Stomach smooth muscle (tissue), 2 donors: ENCODE measurements around the gene ZNF322.

Experiments used
- H3K27ac ChIP-seq: one replicate; pipeline ENCODE4 v1.7.0; 2013; ENCODE audit warnings: mild to moderate bottlenecking, low read length, inconsistent platforms
- H3K27me3 ChIP-seq, 2 donors: one replicate each; pipeline ENCODE4 v1.7.0; 2013; ENCODE audit warnings: low read length in 2 of 2; ENCODE audit not compliant: insufficient read depth in 2 of 2, control insufficient read depth in 1 of 2
- H3K36me3 ChIP-seq, 2 donors: one replicate each; pipeline ENCODE4 v1.7.0; 2013; ENCODE audit warnings: low read length in 2 of 2; ENCODE audit not compliant: control insufficient read depth in 2 of 2, insufficient read depth in 2 of 2
- H3K4me1 ChIP-seq: one replicate; pipeline ENCODE4 v1.7.0; 2013; ENCODE audit warnings: low read length; ENCODE audit not compliant: control insufficient read depth, insufficient read depth
- H3K4me3 ChIP-seq, 2 donors: one replicate each; pipeline ENCODE4 v1.7.0; 2013; ENCODE audit warnings: low read length in 2 of 2
- H3K9ac ChIP-seq, 2 donors: one replicate each; pipeline ENCODE4 v1.7.0; 2013; ENCODE audit warnings: low read length in 2 of 2, mild to moderate bottlenecking in 1 of 2
- H3K9me3 ChIP-seq, 2 donors: one replicate each; pipeline ENCODE4 v1.7.0; 2013; ENCODE audit warnings: low read length in 2 of 2; ENCODE audit not compliant: control insufficient read depth in 2 of 2
- donor health status: healthy.
- donor health status: Pancreatic carcinoma.

ZNF322 gene

DNA sequence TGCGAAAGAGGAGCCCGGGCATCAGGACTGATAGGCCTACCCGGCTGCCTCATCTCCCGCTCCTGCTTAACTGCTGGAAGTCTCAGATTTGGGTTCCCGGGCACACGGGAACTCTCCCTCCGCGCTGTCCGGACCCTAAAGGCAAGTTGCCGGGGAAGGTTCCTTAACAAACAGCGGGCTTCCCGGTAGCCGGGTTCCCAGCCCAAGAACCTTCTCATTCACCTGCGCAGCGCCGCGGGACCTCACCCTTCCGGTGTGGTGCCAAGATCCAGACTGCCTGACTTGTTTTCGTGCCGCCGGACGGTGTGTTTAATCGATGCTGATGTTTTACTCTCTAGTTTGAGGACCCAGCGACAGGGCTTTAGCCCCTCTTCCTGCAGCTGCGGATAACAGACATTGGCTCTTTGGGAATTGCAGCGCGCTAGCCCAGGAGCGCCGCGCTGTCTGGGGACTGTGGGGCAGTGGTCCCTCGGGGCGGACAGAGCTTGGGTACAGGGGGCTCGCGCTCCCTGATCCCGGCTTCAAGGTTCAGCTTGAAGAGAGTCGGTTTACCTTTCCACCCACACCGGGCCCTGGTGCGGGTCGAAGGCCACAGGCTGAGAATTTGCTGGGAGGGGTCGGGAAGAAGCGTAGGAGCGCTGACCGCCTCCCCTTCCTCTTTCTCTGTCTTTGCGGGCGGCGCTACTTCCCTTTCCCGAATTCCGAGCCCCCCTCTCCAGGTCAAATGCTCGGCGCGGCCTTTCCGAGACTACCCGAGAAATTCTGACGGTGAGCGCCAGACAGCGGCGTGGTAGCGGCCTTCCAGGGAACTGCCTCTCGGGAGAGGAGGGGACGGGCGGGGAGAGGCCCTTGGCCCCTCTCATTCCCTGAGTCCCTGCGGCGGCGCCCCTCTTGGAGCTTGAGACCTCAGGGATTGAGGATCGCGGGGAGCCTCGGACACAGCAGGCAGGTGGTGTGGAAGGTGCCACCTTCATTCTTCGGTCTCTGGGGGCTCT is 45.6 kb downstream of the ZNF322 start:
- H3K36me3 ChIP-seq = no peaks in the 10 kb centered on the region
- peak overlapping the region; percentile 34 to 67 for H3K4me3 ChIP-seq
- no peak overlapping the region for H3K27ac ChIP-seq
- H3K9ac ChIP-seq = peak overlapping the region in 1 of 2 donors; percentile 21
- peaks cover 0 to 2% of the 10 kb centered on the region in 2 donors for H3K9me3 ChIP-seq
- peaks cover 14% of the 10 kb centered on the region for H3K4me1 ChIP-seq
- H3K27me3 ChIP-seq = peaks cover 26 to 32% of the 10 kb centered on the region in 2 donors

DNA sequence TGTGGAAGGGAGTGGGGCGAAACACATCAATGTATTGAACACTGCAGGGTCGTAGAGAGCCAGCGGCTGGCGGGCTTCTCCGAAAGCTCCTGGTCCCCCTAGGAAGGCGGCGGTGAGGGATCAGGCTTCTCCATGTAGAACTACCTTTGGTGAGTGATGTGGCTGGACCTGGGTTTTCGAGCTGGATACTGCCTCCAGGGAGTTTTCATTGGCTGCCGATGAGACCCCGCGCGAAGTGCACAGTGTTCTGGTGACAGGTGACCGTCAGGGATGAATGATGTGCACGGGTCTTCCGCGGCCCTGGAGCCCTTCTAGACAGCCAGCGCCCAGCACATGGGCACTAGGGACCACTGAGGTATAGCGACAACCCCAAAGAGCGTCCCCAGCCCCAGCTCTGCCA is 46.3 kb downstream of the ZNF322 start:
- Histone ChIP-seq H3K27ac (no peak overlapping the region), H3K4me1 (peaks cover 14% of the 10 kb centered on the region), H3K9ac (no peak overlapping the region), H3K4me3 (no peak overlapping the region), H3K9me3 (peaks cover 0 to 2% of the 10 kb centered on the region in 2 donors), H3K27me3 (peaks cover 26 to 32% of the 10 kb centered on the region in 2 donors), H3K36me3 (no peaks in the 10 kb centered on the region)

DNA sequence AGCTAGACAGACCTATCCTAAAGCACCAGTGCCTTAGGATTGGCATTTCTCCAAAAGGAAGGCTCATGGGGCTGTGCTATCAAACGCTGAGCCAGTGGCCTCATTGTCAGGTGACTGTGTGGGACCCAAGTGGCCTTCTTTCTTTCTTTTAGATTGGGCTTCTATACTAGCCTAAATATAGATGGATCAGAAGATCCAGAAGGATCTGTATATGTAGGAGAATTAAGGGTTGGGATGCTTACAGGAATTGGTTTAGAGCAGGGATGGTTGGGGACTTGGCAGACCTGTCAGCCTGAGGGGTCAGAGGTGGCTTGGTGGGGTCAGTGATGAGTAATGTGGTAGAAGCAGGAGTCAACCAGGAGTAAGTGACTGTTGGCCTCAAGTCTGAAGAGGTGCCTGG is 47.9 kb downstream of the ZNF322 start:
- peaks cover 14% of the 10 kb centered on the region for H3K4me1 ChIP-seq
- no peak overlapping the region for H3K4me3 ChIP-seq
- H3K27me3 ChIP-seq = peaks cover 24 to 32% of the 10 kb centered on the region in 2 donors
- H3K9me3 ChIP-seq = peaks cover 0 to 2% of the 10 kb centered on the region in 2 donors
- no peaks in the 10 kb centered on the region for H3K36me3 ChIP-seq
- no peak overlapping the region for H3K9ac ChIP-seq
- no peak overlapping the region for H3K27ac ChIP-seq

DNA sequence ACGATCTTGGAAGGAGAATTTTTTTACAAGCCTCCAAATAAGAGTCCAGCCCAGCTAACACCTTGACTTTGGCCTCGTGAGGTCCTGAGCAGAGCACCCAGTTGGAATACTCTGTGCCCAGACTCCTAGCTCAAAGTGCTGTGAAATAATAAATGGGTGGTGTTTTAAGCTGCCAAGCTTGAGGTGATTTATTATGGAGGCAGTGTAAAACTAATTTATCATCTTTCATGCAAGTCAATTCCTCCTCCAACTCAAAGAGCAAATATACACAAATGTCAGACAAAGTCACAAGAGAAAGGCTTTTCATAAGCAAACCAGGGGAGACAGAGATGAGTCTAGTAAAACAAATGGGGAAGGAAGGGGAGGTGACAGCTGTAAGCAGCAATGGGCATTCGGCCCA is 50.1 kb downstream of the ZNF322 start:
- Histone ChIP-seq H3K36me3 (no peaks in the 10 kb centered on the region), H3K4me3 (no peak overlapping the region), H3K27ac (no peak overlapping the region), H3K9me3 (no peaks in the 10 kb centered on the region), H3K9ac (no peak overlapping the region), H3K27me3 (peaks cover 12 to 24% of the 10 kb centered on the region in 2 donors), H3K4me1 (peaks cover 10% of the 10 kb centered on the region)

DNA sequence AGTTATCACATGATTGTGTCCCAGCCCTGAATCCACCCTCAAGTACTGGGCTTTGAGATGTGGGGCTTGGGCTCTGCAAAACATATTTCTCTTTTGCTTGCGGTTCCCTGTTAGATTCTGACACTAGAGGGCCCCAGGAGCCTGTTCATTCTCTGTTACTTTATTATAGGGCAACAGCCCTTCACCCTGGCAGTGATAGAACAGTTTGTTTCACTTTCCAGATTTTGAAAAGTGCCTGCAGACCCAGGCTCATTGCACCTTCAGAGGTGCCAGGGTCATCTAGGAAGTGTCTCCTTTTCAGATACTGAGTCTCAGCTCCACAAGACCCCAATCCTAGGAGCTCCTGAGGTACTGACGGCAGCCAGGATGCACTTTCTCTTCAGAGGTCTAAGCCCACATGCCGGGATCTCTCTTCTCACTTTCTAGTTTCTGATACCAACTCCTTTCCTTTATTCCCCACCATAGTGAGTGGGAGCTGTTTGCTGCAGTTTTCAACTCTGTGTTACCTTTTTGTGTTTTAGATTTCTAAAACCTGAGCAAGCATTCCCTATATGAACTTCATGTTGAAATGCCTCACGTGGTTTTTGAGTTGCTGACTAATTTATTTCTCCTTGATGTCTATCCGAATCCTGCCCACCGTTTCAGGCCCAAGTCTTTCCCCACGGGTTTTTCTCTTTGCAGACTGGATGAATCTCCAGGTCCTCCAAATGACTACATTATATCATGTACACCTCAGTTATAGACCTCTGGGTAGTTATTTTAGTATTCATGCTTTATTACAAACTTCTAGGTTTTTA is 51.9 kb downstream of the ZNF322 start:
- peaks cover 0 to 8% of the 10 kb centered on the region in 2 donors for H3K27me3 ChIP-seq
- H3K9me3 ChIP-seq = no peaks in the 10 kb centered on the region
- H3K9ac ChIP-seq = no peak overlapping the region
- H3K27ac ChIP-seq = no peak overlapping the region
- no peaks in the 10 kb centered on the region for H3K4me1 ChIP-seq
- H3K36me3 ChIP-seq = no peaks in the 10 kb centered on the region
- peak overlapping the region in 1 of 2 donors; percentile 59 for H3K4me3 ChIP-seq

DNA sequence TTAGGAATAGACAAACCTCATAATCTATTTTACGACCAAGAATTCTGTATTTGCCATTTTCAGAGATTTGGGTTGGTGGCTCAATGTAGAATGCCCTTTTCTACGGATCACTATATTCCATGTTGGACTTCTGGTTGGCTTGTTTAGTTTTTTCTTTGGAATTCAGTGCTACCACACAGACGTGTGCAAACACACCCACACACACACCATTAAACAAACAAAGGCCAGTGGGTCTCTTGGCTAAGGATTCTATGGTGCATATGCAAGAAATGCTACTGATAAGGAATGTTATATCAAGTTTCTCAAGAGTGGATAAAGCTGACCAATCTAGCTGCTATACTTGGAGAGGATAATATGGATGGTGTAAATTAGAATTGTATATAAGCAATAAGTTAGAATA is 54.7 kb downstream of the ZNF322 start:
- H3K9ac ChIP-seq = no peak overlapping the region
- no peak overlapping the region for H3K27ac ChIP-seq
- no peaks in the 10 kb centered on the region for H3K4me1 ChIP-seq
- no peaks in the 10 kb centered on the region for H3K27me3 ChIP-seq
- no peaks in the 10 kb centered on the region for H3K36me3 ChIP-seq
- no peaks in the 10 kb centered on the region for H3K9me3 ChIP-seq
- no peak overlapping the region for H3K4me3 ChIP-seq

DNA sequence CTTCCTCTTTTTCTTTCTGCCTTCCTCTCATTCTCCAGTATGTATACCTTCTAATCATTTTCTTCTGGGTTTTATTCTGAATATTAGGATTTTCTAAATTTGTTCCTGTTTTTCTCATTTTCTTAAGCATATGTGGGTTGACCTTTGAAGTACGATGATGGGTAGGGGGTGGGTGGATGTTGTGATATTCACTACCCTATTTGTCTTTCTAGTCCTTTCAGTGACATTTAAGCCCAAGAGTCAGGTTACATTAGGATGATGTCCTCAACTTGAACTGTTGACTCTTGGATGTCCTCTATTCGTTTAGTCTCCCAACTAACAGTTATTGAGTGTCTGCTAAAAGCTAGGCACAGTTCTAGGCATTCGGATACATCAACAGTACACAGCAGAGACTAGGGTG is 55.5 kb downstream of the ZNF322 start:
- Histone ChIP-seq H3K9ac (no peak overlapping the region), H3K27ac (no peak overlapping the region), H3K4me3 (no peak overlapping the region), H3K27me3 (no peaks in the 10 kb centered on the region), H3K4me1 (no peaks in the 10 kb centered on the region), H3K36me3 (peaks cover 4 to 5% of the 10 kb centered on the region in 2 donors), H3K9me3 (no peaks in the 10 kb centered on the region)

DNA sequence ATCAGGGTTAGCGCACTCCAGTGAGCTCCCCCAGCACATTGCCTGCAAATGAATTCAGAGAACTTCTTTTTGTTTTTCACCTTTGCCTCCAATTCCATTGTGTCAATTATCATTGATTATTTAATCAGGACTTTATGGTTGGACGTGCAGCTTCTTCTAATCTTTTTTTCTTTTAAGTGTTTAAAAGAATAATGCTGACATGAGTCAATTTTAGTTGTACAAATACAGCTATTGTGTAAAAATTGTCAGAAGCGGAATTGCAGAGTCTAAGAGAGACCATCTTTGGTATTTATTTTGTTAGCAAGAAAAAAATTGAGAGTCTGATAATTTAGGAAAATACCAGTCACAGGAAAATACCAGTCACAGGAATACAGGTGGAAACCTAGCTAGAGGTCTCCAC is 57.3 kb downstream of the ZNF322 start:
- Histone ChIP-seq H3K27me3 (no peaks in the 10 kb centered on the region), H3K9ac (no peak overlapping the region), H3K4me1 (peaks cover 9% of the 10 kb centered on the region), H3K4me3 (no peak overlapping the region), H3K27ac (no peak overlapping the region), H3K9me3 (no peaks in the 10 kb centered on the region), H3K36me3 (peaks cover 9 to 14% of the 10 kb centered on the region in 2 donors)

DNA sequence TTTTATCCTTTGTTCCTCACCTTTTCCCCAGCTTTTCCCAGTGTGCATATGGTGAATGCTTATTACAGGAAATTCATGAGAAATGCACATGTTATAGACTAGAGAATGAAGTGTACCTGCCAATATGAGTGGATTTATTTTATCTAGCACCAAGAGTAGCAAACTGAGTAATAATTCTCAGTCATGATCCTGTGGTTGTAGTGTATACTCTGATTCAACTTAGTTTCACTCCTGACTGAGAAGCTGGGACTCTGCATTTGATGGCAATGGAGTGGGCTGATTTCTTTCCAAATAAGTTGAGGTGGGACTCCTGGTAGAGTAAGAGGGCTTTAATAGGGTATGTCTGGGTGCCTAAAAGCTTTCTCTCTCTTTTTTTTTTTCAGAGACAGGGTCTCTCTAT is 58.8 kb downstream of the ZNF322 start:
- H3K4me3 ChIP-seq = no peak overlapping the region
- H3K9ac ChIP-seq = no peak overlapping the region
- H3K27me3 ChIP-seq = no peaks in the 10 kb centered on the region
- H3K9me3 ChIP-seq = no peaks in the 10 kb centered on the region
- H3K4me1 ChIP-seq = peaks cover 12% of the 10 kb centered on the region
- H3K27ac ChIP-seq = no peak overlapping the region
- peaks cover 9 to 14% of the 10 kb centered on the region in 2 donors for H3K36me3 ChIP-seq

DNA sequence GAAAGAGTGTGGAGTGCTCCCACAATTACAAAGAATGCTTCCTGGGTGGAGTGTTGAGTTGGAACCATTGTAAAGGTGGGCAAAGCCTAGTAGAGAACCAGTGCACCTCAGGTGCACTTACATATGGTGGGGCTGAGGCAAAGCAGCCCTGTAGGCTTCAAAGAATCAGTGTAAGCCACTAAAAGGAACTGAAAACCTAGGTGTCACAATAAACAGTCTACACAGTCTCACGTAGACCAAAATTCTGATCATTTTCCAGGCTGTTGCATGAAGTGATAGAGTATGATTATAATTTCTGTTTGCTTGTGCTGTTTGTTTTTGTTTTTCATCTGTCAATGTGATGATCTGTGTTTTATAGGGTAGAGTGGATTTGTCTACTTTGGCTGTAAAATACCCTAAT is 60.0 kb downstream of the ZNF322 start:
- H3K27ac ChIP-seq = no peak overlapping the region
- H3K9me3 ChIP-seq = no peaks in the 10 kb centered on the region
- H3K4me1 ChIP-seq = peaks cover 19% of the 10 kb centered on the region
- peaks cover 9 to 14% of the 10 kb centered on the region in 2 donors for H3K36me3 ChIP-seq
- H3K27me3 ChIP-seq = peaks cover 0 to 2% of the 10 kb centered on the region in 2 donors
- no peak overlapping the region for H3K9ac ChIP-seq
- no peak overlapping the region for H3K4me3 ChIP-seq
